CD4-positive, alpha-beta T cell treated with Interleukin-17A for 1 hour (primary cell): ENCODE measurements around the gene PRRG2.

Experiments
- DNase-seq: peaks from one replicate; pipeline ENCODE4 v3.0.0-alpha.2; 2020

The PRRG2 gene

DNA sequence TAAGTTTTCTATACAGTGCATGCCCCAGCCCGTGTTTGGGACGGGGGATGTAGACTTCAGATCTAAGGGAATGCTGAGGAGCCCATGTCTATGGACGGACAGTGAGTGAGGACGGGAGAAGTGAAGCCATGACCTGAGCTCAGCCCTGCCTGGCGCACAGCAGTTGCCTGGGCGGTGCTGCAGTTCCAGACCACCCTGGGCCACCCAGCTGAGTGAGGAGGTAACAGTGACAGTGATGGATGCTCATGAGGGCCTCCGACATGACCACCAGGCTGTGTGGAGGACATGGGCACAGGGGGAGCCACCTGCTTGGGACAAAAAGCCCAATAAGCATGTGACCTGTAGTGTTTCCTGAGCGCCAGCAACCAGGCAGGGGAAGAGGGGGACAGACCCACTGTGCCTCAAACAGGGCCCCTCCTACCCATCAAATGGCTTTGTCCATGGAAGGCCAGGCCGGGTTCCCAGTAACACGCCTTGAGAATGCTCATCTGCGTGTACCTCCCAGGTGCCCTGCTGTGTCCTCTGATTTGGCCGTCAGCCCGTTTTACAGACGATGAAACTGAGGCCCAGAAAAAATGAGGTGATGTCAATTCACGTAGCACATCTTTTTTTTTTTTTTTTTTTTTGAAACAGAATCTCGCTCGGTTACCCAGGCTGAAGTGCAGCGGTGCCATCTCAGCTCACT lies 23.3 kb upstream of the PRRG2 start:
- no peak for DNase-seq

DNA sequence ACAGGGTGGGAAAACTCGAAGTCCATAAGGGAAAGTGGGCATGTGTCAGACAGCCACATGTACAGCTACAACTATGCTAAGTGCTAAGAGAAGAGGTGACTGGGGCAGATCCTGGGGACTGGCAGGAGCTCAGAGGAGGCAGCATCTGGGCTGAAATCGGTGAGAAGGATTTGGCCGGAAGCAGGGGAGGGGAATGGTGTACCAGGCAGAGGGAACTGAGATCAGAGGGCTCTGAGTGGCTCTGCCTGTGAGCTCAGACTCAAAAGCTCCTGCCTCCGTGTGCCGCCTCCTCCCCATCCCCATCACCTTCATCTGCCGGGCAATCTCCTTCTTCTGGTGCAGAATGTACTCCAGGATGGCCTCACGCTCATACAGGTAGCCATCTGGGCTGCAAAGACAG lies 22.5 kb upstream of the PRRG2 start:
- peak; percentile 38 for DNase-seq

DNA sequence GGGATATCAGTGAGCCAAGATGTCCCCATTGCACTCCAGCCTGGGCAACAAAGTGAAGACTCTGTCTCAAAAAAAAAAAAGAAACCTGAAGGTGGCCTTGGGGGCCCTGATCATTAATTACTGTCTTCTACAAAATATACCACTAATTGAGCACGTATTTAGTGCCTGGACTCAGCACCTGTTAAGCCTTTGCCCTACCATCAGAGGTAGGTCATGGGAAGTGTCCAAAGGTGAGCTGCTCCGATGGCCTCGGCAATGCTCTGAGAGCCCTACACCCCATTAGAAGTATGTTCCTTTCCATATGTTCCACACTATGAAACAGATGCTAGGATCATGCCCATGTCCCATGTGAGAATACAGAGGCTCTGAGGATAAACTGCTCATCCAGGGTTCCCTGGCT lies 21.7 kb upstream of the PRRG2 start:
- no peak for DNase-seq

DNA sequence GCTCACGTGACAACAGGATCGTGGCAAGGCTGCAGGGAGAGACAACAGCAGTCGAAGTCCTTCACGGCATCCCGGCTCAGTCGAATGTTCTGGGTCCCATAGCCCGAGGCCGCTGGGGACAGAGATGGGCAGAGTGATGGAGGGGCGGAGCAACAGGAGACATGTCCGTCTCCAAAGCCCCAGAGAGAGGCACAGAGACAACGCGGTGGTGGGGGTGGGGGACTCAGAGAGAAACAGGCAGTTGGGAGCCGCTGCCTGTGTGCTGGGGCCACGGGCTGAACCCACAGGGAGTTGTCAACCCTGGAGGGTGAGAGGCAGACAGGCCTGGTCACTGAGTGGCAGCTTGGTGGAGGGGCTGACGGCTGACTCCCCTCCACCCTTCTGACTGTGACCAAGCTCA lies 21.2 kb upstream of the PRRG2 start:
- DNase-seq, result no peak

DNA sequence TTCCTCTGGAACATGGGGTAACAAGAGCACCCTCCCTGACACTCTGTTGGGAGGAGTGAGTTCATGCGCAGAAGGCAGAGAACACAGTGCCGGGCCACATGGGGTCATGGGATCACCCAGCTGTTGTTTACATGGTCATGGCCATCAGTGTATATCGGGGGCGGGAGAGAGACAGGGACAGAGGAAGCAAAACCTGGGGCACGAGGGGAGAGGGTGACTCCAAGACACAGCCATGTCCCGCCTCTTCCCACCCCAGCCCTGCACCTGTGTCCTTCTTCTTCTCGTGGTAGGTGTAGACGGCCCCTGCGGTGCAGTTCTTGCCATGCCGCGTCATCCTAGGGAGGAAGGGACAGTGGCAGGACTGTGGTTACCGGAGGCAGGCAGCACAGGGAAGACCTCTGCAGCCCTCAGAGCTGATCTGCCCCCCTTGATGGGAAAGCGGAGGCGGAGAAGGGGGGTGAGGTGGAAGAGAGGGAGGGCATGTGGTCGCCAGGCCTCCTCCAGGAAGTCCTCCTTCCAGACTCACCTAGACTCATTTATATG lies 20.7 kb upstream of the PRRG2 start:
- peak; percentile 57 for DNase-seq

DNA sequence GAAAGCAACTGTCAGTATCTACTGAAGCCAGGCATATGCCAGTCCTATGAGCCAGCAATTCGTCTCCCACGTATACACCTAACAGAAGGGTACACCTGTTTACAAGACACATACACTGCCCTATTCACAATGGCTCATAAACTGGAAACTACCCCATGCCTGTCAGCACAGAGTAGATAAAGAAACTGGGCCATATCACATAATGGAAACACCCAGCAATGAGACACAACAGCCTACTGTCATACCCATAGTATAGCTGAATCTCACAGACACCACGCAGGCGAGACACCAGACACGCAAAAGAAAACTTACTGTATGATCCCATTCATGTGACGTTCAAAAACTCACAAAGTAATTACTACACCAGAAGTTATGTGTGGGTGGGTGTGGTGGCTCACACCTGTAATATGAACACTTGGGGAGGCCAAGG lies 16.5 kb upstream of the PRRG2 start:
- DNase-seq, result peak; percentile 47

DNA sequence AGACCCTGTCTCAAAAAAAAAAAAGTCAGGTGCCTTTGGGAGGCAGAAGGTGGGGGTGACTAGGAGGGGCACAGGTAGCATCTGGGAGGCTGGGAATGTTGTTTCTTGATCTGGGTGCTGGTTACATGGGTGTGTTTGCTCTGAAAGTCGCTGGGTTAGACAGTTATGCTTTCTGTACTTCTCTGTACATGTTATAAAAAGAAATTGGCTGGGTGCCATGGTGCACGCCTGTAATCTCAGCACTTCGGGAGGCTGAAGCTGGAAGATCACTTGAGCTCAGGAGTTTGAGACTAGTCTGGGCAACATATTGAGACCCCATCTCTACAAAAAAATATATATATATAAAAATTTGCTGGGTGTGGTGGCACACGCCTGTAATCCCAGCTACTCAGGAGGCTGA lies 15.9 kb upstream of the PRRG2 start:
- peak; percentile 51 for DNase-seq

DNA sequence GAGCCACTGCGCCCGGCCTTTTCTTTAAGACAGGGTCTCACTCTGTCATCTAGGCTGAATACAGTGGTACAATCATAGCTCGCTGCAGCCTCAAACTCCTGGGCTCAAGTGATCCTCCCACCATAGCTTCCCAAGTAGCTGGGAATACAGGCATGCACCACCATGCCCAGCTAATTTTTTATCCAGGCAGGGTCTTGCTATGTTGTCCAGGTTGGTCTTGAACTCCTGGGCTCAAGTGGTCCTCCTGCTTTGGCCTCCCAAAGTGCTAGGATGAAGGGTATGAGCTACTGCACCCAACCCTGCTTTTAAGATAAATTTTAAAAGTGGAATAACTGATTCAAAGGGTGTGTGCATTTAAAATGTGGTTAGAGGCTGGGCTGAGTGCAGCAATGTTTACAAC lies 14.8 kb upstream of the PRRG2 start:
- no peak for DNase-seq

DNA sequence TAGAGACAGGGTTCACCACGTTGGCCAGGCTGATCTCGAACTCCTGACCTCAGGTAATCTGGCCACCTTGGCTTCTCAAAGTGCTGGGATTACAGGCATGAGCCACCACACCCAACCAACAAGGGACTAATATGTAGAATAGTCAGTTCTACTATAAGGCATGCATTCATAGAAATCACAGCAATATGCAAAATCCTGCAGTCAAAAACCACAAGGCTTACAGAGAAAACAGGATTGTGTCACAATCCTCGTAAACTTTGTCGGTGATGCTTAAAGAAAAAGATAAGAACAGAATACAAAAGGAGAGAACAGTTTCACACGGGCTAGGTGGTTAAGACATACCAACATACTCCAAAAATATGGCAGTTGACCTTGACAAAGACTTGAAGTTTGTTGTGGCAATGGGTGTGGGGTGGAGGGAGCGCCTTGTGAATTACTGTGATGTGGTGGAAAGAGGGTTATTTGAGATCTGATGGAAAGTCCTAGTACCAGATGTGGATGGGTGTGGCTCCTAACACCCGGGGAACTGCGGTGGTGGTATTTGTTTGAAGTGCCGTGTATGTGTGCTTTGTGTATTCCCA lies 13.2 kb upstream of the PRRG2 start:
- DNase-seq, result peak; percentile 92

DNA sequence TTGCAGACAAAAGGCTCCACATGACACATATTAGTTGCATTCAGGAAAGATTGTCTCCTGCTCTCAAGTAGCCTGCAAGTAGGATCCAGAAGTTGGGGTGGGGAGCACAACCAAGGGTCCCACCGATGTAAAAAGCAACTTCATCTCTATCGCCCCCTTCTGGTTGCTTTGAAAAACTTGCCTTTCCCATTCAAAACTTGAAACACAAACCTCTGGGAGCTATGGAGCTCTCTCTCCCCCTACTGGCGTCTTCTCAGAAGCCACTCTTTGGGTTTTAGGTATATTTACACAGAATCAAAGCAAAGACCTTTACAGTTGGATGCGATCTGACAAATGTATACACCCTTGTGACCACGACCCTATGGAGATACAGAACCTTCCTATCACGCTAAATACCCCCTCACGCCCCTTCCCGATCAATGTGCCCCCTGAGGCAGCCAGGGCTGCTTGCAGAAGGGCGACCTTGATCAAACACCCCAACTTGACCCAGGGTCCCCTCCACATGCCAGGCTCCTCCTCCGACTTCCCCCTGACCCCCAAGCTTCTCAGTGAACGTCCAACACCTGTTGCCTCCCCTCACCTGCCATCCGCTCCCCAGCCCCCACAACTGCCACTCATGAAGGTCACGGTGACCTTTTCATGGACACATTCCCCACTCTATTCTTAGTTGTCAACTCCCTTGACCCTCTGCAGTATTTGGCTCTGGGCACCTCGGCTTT lies 10.8 kb upstream of the PRRG2 start:
- peak; percentile 89 for DNase-seq

DNA sequence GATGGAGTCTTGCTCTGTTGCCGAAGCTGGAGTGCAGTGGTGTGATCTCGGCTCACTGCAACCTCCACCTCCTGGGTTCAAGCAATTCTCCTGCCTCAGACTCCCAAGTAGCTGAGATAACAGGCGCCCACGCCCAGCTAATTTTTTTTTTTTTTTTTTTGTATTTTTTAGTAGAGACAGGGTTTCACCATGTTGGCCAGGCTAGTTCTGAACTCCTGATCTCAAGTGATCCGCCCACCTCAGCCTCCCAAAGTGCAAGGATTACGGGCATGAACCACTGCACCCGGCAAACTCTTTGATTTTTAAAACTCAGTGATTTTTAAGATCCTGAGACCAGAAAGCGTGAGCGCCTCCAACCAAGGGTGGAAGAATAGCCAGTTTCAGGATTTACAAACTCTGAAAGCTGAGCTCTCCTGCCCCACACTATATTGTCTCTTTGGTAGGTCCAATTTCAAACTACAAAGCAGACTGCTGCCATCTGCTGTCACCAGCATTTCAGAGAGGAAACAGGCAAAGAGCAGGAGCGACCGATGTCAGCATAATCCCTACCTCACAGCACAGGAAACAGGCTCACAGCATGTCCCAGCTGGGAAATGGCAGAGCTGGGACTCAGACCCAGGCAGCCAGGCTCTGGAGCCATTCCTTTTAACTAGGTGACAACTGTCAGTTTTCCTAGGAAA lies 10.0 kb upstream of the PRRG2 start:
- peak; percentile 63 for DNase-seq

DNA sequence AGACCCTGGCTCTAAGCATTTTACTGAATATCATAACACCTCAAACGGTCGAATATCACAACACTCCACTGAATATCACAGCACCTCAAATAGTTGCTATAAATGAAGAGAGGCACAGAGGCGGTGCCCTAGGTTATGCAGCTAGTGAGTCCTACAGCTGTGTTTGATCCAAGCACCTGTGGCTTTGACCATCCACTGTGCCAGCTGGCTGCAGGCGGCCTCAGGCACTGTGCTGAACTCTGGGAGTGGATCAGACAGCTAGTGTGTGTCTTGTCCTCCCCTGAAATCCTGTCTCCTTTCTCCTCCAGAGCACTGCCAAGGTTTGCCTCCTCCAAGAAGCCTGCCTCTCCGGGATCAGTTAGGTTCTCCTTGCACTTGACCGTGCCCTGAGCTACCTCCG lies 8.1 kb upstream of the PRRG2 start:
- no peak for DNase-seq

DNA sequence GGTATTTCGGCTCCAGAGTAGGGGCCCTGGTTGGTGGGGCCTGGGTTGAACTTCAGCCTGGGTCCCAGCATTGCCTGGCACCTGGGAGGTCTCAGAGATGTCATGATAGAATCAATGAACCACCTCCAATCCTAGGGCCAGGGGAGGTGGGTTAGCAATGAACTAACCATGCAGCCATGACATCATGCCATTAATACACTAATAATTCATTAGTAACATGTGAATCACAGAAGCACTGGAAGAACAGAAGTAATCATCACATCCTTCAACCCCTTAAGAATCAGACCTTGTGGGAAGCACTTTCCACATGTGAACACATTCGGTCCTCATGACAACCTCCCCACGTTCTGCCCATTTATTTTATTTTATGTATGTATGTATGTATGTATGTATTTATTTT lies 7.7 kb upstream of the PRRG2 start:
- no peak for DNase-seq

DNA sequence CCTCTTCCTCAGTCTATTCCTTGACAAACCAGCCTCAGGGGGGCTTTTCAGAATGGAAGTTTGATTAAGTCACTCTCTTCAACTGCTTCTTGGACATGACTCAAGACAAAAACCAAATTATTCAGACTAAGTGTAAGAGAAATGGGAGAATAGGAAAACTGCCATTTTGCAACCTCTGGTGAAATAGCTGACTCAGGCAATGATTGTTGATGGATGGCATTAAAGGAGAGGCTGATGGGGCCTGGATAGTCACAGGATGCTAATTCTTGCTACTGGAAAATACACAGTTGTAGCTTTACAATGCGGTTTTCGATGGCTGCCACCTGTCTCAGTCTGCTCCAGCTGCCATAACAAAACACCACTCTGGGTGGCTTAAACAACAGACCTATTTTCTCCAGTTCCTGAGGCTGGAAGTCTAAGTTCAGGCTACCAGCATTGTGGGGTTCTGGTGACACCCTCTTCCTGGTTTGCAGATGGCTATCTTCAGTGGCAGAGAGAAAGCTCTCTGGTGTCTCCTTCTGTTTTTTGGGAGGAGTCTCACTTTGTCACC lies 6.8 kb upstream of the PRRG2 start:
- DNase-seq, result no peak

DNA sequence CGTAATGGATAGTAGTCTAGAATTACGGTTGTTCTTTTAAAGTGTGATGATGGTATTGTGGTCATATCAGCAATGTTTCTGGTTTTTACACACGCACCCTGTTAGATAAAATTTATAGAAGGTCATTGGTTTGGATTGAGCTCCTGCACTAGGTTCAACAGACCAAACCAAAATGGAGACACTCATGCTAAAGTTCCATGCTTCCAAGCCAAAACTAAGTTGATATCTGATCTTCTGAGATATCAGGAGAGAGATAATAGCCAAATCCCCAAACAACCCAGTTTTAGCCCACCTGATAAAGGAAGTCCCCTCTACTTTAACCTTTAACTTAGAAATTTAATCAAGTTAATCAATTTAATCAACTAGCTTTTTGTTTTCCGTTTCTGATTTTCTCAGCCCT lies 1.9 kb upstream of the PRRG2 start:
- no peak for DNase-seq

DNA sequence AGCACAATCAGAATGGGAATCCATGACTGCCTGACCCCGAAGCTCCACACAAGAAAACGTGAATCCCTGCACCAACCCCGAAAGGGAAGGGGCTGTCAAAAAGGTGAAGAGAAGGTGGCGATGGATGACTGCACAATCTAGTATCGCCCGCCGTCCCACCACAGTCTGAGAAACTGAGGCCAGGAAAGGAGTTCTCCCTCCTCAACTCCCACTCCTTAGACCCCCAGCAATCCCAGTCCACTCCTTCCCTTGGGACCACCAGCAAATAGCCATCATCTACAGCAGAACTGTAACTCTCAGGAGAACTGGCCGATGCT lies 1.2 kb upstream of the PRRG2 start:
- no peak for DNase-seq

DNA sequence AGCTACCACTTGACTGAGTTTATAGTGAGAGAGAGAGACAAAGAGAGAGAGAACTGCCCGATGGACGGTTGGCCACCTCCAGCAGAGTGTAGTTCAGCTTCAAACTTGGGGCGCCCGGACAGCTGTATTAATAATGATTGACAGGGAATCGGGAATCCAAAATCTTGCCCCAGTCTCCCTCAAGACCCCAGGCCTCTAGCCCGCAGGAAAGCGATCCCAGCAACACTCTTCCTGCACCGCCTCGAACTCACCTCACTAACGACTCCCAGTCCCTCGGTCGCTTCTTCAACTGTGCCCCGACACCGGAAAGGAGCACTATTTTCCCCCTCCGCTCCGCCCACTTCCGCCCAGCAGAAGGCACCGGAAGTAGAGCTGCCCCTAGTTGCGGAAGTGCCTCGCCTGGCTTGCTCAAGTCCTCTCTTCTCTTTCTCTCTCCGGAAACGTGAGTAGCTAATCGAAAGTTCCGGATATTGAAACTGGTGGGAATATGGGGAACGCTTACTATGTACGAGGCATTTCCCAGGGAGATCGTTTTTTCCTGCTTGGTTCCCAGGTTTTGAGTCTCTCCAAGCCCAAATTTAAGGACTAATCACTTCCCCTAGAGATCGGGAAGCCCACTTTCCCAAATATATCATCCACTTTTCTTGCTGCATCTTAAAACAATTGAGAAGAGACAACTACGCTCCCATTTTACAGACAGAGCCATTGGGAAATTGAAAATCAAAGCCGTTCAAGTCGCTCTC lies 681 bp upstream of the PRRG2 start, which contains the start of gene NOSIP:
TSS of gene NOSIP (minus strand) at position 293 of the 743 bp plus-strand sequence. CDS start 19,865 bp downstream, outside the sequence.
- DNase-seq, result peak; percentile 98

DNA sequence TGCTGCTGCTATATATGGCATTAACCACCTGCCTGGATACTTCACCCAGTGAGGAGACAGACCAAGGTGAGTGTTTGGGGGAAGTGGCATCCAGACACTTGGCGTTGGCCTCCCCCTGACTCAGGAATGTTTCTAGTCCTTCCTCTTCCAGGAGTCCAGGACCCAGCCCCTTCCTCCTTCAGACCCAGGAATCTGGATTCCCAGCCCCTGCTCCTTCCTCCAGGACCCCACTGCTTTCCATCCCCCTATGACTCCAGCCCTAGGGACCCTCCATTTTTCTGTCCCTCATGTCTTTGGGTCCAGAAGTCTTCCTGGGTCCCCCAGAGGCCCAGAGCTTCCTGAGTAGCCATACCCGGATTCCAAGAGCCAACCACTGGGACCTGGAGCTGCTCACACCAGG lies 2.1 kb downstream of the PRRG2 start:
- no peak for DNase-seq

DNA sequence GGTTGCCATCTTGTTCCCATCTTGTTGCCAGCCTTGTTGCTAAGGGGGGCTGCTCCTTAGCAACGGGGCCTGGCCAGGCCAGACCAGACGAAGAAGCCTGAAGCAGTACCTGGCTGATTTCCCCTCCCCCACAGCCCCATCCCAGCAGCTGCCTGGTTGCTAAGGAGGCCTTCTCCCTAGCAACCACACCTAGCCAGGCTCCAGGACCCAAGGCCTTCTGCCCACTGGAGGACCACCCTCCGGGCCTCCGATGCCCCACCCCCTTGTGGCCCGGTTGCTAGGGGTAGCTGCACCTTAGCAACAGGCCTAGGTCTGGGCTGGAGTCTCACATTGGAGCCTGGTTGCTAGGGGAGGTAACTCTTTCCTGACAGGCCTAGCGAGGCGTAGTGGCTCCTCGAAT lies 3.9 kb downstream of the PRRG2 start:
- DNase-seq, result no peak

DNA sequence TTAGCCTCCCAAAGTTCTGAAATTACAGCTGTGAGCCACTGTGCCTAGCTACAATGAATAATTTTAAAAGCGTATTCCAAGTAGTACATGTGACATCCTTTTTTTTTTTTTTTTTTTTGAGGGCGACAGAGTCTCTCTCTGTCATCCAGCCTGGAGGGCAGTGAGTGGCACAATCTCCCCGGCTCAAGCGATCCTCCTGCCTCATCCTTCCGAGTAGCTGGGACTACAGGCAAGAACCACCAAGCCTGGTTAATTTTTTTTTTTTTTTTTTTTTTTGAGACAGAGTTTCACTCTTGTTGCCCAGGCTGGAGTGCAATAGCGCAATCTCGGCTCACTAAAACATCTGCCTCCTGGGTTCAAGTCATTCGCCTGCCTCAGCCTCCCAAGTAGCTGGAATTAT lies 6.1 kb downstream of the PRRG2 start:
- DNase-seq, result no peak

DNA sequence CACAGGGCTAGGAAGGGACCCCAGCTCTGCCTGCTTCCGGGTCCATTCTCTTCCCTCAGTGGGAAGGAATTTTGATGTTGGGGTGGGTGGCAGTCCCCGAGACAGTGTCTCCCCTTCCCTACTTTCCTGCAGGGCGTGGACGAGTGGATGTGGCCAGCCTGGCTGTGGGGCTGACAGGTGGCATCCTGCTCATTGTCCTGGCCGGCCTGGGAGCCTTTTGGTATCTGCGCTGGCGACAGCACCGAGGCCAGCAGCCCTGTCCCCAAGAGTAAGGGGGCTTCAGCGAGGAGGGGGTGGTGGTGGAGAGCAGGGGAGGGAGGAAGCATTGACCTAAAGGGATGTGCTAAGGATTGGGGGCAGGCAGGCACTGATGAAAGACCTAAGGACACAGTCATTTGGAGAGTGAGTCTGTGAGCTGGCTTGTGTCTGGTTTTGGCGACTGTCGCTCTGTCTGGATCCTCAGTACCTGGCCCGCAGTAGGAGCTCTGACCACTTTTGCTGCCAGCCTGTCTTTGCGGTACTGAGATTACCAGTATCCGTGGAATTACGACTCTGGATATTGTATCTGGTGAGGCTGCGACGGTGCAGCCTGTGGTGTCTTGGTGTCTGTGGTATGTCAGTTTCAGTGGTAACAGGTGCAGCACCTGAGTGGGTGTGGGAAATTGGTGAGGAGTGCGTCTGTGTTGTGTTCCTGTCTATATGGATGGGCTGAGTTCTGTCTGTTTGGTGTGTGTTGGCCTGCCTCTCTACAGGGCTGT lies 7.4 kb downstream of the PRRG2 start:
- DNase-seq, result peak; percentile 39

DNA sequence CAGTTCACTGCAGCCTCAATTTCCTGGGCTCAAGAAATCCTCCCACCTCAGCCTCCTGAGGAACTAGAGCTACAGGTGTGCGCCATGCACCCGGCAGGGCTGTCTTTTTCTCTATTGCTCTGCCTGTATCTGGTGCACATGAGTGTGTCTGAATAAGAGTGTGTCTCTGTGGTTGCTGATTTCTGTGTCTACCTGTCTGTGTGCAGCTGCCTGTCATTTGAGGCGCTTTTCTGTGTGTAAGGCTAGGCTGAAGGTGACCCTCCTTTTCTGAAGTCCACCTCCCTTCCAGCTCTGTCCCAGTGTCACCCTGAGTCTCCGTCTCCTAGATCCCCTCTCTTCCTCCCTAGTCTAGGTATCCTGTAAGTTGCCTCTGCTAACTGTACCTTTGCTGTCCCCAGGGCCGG lies 8.4 kb downstream of the PRRG2 start:
- DNase-seq, result peak; percentile 47
